Tibial nerve (tissue), 4 donors: ENCODE results near the gene SERPINA6. TPM values are rescaled to one million over a fixed set of nuclear protein-coding genes. Genes with fewer than 3 reads are reported as not detected.
A peak's percentile ranks its signal among the peaks of the same experiment; 100 is the strongest.
"Not testable (repeated sequence)": the region's sequence is repeated elsewhere in the genome, so short reads cannot be mapped to it uniquely, and the experiment has no call there.

Source experiments
- DNase-seq, 2 donors: peaks; one replicate each; pipeline ENCODE4 v3.0.0-alpha.2; 2019; ENCODE audit warnings: low spot score in 2 of 2
- H3K27ac ChIP-seq, 4 donors: fragments of 200-600 bp; sonication (generic) in 3 of 4; one replicate each; pipeline ENCODE4 v1.5.1; 2017 to 2019; ENCODE audit warnings: mild to moderate bottlenecking in 1 of 4
- H3K27me3 ChIP-seq, 2 donors: fragments of 200-600 bp; sonication (generic) in 1 of 2; one replicate each; pipeline versions ENCODE4 v1.5.1 to v1.6.0; 2017 to 2019
- H3K36me3 ChIP-seq, 3 donors: fragments of 200-600 bp; sonication (generic); one replicate each; pipeline ENCODE4 v1.5.1; 2018 to 2019
- H3K4me1 ChIP-seq, 4 donors: fragments of 200-600 bp; sonication (generic) in 3 of 4; one replicate each; pipeline ENCODE4 v1.5.1; 2017 to 2019
- H3K4me3 ChIP-seq, 4 donors: fragments of 200-600 bp; sonication (generic) in 3 of 4; one replicate each; pipeline ENCODE4 v1.5.1; 2017 to 2019; ENCODE audit warnings: mild to moderate bottlenecking in 1 of 4, moderate library complexity in 1 of 4
- H3K9me3 ChIP-seq, 4 donors: fragments of 200-600 bp; sonication (generic) in 3 of 4; one replicate each; pipeline ENCODE4 v1.5.1; 2017 to 2019
- EP300 ChIP-seq, 2 donors: sonication (generic); formaldehyde crosslinking; IDR thresholded peaks; one replicate each; pipeline ENCODE4 v1.6.1; 2017; ENCODE audit warnings: antibody characterized with exemption in 2 of 2, mild to moderate bottlenecking in 1 of 2
- POLR2A ChIP-seq, 2 donors: fragments of 450-650 bp; IDR thresholded peaks; one replicate each; pipeline ENCODE4 v1.6.1; 2017; ENCODE audit warnings: antibody characterized with exemption in 2 of 2, mild to moderate bottlenecking in 2 of 2, moderate library complexity in 2 of 2
- WGBS, 2 donors: methylation state at CpG; one replicate each; pipeline ENCODE4 v1.1.5; 2018; 5-methylcytosine and 5-hydroxymethylcytosine counted together
- total RNA-seq, 4 donors: library from RNA; depleted of rRNA; stranded (reverse); fragments of >200 nt; gene quantifications; one replicate each; pipeline ENCODE4 v1.1.0, GENCODE V29; 2016
- TF ChIP-seq, protein P1 (sequence below), 5 experiments: fragments of 200-600 bp in 3 of 5; fragments of 450-650 bp in 2 of 5; sonication (generic) in 3 of 5; IDR thresholded peaks; one replicate each; pipeline ENCODE4 v1.5.1; 2016 to 2019; ENCODE audit warnings: antibody characterized with exemption in 5 of 5, mild to moderate bottlenecking in 3 of 5, moderate library complexity in 2 of 5

SERPINA6 gene
- total RNA-seq, 4 donors from 2014 or later: 0.63 TPM; not detected in 3

DNA sequence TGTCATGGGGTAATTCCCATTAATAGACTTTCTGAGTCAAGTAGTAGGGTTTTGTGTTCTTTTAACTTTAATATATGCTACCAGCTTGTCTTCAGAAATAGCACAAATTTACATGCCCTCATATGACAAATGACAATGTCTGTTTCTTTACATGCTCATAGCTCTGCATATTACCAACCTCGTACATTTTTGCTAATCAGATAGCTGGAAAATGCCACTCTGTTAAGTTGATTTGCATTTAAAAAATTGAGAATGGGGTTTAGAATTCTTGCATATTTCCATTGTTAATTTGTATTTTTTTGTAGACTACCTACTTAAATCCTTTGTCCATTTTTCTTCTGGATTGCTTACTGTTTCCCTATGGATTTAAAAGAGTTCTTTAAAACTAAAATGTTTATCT, 34.0 kb upstream of the SERPINA6 start:
- Histone ChIP-seq H3K4me1 (peaks cover 0 to 8% (median 0%) of the 10 kb centered on the region in 4 donors), H3K27me3 (no peaks in the 10 kb centered on the region), H3K4me3 (no peak overlapping the region), H3K9me3 (no peaks in the 10 kb centered on the region), H3K36me3 (no peaks in the 10 kb centered on the region), H3K27ac (no peak overlapping the region)
- 33 to 42% methylated on average over 1 of the region's 1 CpG for WGBS, 2 donors
- no peak for TF ChIP-seq EP300 (IDR thresholded peaks at IDR 0.05)
- no peak for TF ChIP-seq POLR2A (IDR thresholded peaks at IDR 0.05)
- TF ChIP-seq, protein P1, sequence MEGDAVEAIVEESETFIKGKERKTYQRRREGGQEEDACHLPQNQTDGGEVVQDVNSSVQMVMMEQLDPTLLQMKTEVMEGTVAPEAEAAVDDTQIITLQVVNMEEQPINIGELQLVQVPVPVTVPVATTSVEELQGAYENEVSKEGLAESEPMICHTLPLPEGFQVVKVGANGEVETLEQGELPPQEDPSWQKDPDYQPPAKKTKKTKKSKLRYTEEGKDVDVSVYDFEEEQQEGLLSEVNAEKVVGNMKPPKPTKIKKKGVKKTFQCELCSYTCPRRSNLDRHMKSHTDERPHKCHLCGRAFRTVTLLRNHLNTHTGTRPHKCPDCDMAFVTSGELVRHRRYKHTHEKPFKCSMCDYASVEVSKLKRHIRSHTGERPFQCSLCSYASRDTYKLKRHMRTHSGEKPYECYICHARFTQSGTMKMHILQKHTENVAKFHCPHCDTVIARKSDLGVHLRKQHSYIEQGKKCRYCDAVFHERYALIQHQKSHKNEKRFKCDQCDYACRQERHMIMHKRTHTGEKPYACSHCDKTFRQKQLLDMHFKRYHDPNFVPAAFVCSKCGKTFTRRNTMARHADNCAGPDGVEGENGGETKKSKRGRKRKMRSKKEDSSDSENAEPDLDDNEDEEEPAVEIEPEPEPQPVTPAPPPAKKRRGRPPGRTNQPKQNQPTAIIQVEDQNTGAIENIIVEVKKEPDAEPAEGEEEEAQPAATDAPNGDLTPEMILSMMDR (IDR thresholded peaks at IDR 0.05): no peak
- DNase-seq: no peak

DNA sequence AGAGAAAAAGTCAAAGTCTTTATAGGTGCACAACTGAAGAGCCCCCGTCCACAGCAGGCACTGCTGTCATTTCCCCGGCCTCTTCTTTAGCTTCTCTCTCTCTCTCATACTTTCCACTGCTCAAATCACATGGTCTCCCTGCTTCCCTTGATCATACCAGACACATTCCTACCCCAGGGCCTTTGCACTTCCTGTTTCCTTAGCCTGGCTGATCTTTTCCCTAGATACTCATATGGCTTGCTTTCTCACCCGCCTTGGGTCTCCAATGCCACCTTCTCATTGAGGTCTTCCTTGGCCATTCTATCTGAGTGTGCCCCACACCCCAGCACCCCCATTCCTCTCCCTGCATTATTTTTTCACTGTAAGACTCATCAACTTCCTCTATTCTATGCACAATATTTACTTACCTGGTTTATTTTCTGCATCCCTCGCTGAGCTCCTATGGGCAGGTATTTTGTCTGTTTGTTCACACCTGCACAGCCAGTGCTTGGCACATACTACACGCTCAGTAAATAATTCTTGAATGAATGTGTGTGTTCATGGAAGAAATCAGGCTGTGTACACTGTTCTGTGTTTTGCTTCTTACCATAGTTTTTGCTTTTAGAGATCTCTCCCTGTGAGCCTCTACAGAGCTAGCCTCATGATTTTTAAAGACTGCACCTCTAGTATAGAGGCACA, 33.4 kb upstream of the SERPINA6 start:
- Histone ChIP-seq H3K27ac (no peak overlapping the region), H3K27me3 (no peaks in the 10 kb centered on the region), H3K4me1 (peaks cover 0 to 8% (median 0%) of the 10 kb centered on the region in 4 donors), H3K36me3 (no peaks in the 10 kb centered on the region), H3K4me3 (no peak overlapping the region), H3K9me3 (no peaks in the 10 kb centered on the region)
- TF ChIP-seq EP300 (IDR thresholded peaks at IDR 0.05) (no peak), POLR2A (IDR thresholded peaks at IDR 0.05) (no peak)
- TF ChIP-seq, protein P1 (IDR thresholded peaks at IDR 0.05): no peak
- 78 to 84% methylated on average over 5 of the region's 5 CpGs for WGBS, 2 donors
- no peak for DNase-seq

DNA sequence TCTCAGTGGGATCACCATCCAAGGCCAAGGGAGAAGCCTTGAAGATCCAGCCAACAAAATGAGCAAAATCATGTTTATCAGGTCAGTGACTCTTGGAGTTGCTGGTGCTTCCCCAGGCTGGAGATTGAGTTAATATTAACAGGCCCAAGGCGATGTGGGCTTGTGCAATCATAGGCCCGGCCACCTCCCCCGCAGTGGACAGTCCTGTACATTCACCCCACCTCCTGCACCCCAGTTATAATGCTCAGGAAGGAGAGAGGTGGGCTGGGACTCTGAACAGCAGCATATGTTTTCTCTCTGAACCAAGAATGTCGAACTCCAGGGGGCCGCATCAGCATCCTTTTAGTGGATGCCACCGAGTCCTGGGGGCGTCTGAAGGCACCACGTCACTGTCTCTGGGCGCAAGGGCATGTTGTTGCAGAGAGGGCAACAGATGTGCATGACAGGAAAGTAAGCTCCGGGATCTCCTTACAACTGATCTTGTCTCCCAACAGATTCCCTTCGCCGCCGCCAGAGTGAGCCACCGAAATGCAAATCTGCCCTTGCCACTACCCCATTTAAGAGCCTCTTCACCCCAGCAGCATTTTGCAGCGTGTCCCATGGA, 32.2 kb upstream of the SERPINA6 start:
- Histone ChIP-seq H3K27me3 (no peaks in the 10 kb centered on the region), H3K27ac (no peak overlapping the region), H3K36me3 (no peaks in the 10 kb centered on the region), H3K4me3 (no peak overlapping the region), H3K9me3 (no peaks in the 10 kb centered on the region), H3K4me1 (peaks cover 0 to 8% (median 0%) of the 10 kb centered on the region in 4 donors)
- 18 to 22% methylated on average over 15 of the region's 15 CpGs for WGBS, 2 donors
- DNase-seq: peak; percentile 60 to 63
- TF ChIP-seq EP300 (IDR thresholded peaks at IDR 0.05) (no peak), POLR2A (IDR thresholded peaks at IDR 0.05) (no peak)
- TF ChIP-seq, protein P1 (IDR thresholded peaks at IDR 0.05): peak; percentile 25 to 74 (median 44)

DNA sequence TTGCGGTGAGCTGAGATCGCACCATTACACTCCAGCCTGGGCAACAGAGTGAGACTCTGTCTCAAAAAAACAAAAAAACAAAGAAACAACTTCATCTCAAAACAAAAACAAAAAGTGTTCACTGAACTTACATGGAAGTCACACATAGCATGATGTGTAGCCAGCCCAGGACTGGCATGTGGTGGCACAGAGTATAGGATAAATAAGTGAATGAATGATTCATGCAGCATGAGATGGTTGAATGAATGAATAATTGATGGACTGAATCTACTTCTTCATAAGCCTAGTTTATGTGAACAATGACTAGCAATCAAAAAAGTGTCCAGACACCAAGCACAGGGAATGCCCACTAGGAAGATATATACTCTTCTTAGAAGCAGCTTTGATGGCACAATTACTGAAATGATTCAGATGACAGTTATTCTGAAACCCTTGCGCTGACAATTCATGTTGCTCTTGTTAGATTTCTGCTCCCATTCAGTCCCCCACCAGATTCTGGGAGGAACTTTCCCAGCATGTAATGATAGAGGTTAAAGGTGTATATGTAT, 31.6 kb upstream of the SERPINA6 start:
- TF ChIP-seq POLR2A (IDR thresholded peaks at IDR 0.05) (no peak), EP300 (IDR thresholded peaks at IDR 0.05) (no peak)
- TF ChIP-seq, protein P1 (IDR thresholded peaks at IDR 0.05): no peak
- H3K4me3 ChIP-seq: no peak overlapping the region
- H3K9me3 ChIP-seq: no peaks in the 10 kb centered on the region
- peaks cover 0 to 8% (median 0%) of the 10 kb centered on the region in 4 donors for H3K4me1 ChIP-seq
- no peak for DNase-seq
- H3K27ac ChIP-seq: no peak overlapping the region
- H3K36me3 ChIP-seq: no peaks in the 10 kb centered on the region
- no peaks in the 10 kb centered on the region for H3K27me3 ChIP-seq
- WGBS, 2 donors: 95% methylated on average over 3 of the region's 3 CpGs

DNA sequence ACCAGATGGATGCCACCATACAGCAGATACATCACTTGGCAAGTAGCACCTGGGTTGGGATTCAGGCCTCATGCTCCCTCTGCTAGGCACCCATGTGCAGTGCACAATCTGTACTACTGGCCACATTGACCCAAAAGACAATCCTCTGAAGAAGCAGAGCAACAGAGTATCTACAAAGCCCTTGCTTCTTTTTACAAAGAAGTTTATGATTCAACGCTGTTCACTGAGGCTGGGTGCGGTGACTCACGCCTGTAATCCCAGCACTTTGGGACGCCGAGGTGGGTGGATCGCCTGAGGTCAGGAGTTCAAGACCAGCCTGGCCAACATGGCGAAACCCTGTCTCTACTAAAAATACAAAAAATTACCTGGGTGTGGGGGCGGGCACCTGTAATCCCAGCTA, 31.1 kb upstream of the SERPINA6 start:
- H3K4me3 ChIP-seq, H3K27ac ChIP-seq, H3K4me1 ChIP-seq, H3K9me3 ChIP-seq, H3K36me3 ChIP-seq, DNase-seq, H3K27me3 ChIP-seq: not testable (repeated sequence)
- 85 to 89% methylated on average over 8 of the region's 8 CpGs for WGBS, 2 donors
